Tibial artery (tissue), 4 donors: ENCODE measurements around the gene HMGCL.
"Not testable (repeated sequence)": the region's sequence is repeated elsewhere in the genome, so short reads cannot be mapped to it uniquely, and the experiment has no call there.

Experiments
- DNase-seq, 2 donors: peaks; one replicate each; pipeline ENCODE4 v3.0.0-alpha.2; 2019
- H3K27ac ChIP-seq, 2 donors: fragments of 200-600 bp; sonication (generic) in 1 of 2; 1 replicate in 1 of 2; 2 replicates in 1 of 2; pipeline ENCODE4 v1.5.1; 2018 to 2019; ENCODE audit warnings: mild to moderate bottlenecking in 1 of 2
- H3K27me3 ChIP-seq, 2 donors: fragments of 200-600 bp; sonication (generic) in 1 of 2; one replicate each; pipeline versions ENCODE4 v1.5.1 to v1.6.0; 2016 to 2019
- H3K36me3 ChIP-seq, 3 donors: fragments of 200-600 bp; sonication (generic) in 2 of 3; one replicate each; pipeline ENCODE4 v1.5.1; 2016 to 2019; ENCODE audit warnings: mild to moderate bottlenecking in 2 of 3
- H3K4me1 ChIP-seq, 4 donors: fragments of 200-600 bp; sonication (generic) in 2 of 4; 1 replicate in 3 of 4; 2 replicates in 1 of 4; pipeline ENCODE4 v1.5.1; 2016 to 2019
- H3K4me3 ChIP-seq, 2 donors: fragments of 200-600 bp; sonication (generic) in 1 of 2; 1 replicate in 1 of 2; 2 replicates in 1 of 2; pipeline ENCODE4 v1.5.1; 2018 to 2019; ENCODE audit warnings: mild to moderate bottlenecking in 2 of 2
- H3K9me3 ChIP-seq, 3 donors: fragments of 200-600 bp; sonication (generic) in 1 of 3; one replicate each; pipeline ENCODE4 v1.5.1; 2016 to 2019
- intact Hi-C: fragments of 100-400 bp; cut with DNase I; formaldehyde crosslinking; loops from one replicate; pipeline ENCODE4 v1.15.0; 2023; ENCODE audit warnings: low total_unique reads
- TF ChIP-seq, protein P1 (sequence below), 2 experiments: fragments of 200-600 bp in 1 of 2; fragments of 450-650 bp in 1 of 2; IDR thresholded peaks; one replicate each; pipeline ENCODE4 v1.5.1; 2017 to 2019; ENCODE audit warnings: antibody characterized with exemption in 2 of 2, mild to moderate bottlenecking in 1 of 2, moderate library complexity in 1 of 2

Gene HMGCL

DNA sequence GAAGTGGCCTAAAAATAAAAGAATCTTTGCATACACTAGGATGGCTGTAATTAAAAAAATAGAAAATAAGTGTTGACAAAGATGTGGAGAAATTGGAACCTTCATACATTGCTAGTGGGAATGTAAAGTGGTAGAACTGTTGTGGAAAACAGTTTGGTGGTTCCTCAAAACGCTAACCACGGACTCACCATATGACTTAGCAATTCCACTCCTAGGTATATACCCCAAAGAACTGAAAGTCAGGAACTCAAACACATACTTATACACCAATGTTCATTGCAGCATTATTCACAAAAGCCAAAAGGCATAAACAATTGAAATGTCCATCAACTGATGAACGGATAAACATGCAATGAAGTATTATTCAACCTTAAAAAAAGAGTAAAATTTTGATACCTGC lies 10.8 kb upstream of the HMGCL start:
- H3K4me1 ChIP-seq: peaks cover 0 to 13% (median 8%) of the 10 kb centered on the region in 4 donors
- no peaks in the 10 kb centered on the region for H3K27me3 ChIP-seq
- no peak for DNase-seq
- intact Hi-C loops: no loop called here
- TF ChIP-seq, protein P1, sequence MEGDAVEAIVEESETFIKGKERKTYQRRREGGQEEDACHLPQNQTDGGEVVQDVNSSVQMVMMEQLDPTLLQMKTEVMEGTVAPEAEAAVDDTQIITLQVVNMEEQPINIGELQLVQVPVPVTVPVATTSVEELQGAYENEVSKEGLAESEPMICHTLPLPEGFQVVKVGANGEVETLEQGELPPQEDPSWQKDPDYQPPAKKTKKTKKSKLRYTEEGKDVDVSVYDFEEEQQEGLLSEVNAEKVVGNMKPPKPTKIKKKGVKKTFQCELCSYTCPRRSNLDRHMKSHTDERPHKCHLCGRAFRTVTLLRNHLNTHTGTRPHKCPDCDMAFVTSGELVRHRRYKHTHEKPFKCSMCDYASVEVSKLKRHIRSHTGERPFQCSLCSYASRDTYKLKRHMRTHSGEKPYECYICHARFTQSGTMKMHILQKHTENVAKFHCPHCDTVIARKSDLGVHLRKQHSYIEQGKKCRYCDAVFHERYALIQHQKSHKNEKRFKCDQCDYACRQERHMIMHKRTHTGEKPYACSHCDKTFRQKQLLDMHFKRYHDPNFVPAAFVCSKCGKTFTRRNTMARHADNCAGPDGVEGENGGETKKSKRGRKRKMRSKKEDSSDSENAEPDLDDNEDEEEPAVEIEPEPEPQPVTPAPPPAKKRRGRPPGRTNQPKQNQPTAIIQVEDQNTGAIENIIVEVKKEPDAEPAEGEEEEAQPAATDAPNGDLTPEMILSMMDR (IDR thresholded peaks at IDR 0.05): no peak
- no peak overlapping the region for H3K4me3 ChIP-seq
- H3K9me3 ChIP-seq: no peaks in the 10 kb centered on the region
- no peak overlapping the region for H3K27ac ChIP-seq
- no peaks in the 10 kb centered on the region for H3K36me3 ChIP-seq

DNA sequence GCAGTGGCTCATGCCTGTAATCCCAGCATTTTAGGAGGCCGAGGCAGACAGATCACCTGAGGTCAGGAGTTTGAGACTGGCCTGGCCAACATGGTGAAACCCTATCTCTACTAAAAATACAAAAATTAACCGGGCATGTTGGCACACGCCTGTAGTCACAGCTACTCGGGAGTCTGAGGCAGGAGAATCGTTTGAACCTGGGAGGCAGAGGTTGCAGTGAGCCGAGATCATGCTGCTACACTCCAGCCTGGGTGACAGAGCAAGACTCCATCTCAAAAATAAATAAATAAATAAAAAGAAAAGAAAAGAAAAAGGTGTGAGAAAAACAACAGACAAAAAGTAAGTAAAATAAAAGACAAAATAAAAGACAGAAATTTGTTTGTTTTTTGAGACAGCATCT lies 8.9 kb upstream of the HMGCL start:
- H3K4me3 ChIP-seq, H3K27ac ChIP-seq, DNase-seq, H3K9me3 ChIP-seq, H3K27me3 ChIP-seq, H3K36me3 ChIP-seq, intact Hi-C loops: not testable (repeated sequence)
- H3K4me1 ChIP-seq: peaks cover 0 to 13% (median 8%) of the 10 kb centered on the region in 4 donors

DNA sequence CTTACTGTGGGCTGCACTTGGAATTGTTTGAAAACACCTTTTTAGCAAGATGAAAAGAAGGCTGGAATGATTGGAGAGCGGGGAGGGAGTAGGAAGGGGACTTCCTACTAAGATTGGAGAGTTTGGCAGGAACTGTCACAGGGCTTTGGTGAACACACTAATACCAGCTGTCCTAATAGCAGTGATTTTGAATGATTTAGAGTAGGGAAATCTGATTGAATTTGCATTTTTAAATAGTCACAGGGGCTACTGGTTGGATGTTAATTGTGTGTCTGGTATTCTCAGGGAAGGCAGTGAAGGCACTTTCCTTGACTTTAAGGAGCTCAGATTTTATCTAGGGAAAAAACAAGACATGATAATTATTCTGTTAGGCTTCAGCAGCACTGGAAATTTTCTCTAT lies 2.5 kb upstream of the HMGCL start:
- Histone ChIP-seq H3K4me1 (peaks cover 0 to 11% (median 9%) of the 10 kb centered on the region in 4 donors), H3K27ac (no peak overlapping the region), H3K36me3 (no peaks in the 10 kb centered on the region), H3K4me3 (no peak overlapping the region), H3K9me3 (no peaks in the 10 kb centered on the region), H3K27me3 (no peaks in the 10 kb centered on the region)
- no peak for DNase-seq
- TF ChIP-seq, protein P1 (IDR thresholded peaks at IDR 0.05): no peak
- intact Hi-C loops: no loop called here

- H3K36me3 ChIP-seq, H3K27me3 ChIP-seq, H3K4me3 ChIP-seq, H3K9me3 ChIP-seq, DNase-seq, intact Hi-C loops, H3K27ac ChIP-seq: not testable (repeated sequence)
- peaks cover 0 to 11% (median 9%) of the 10 kb centered on the region in 4 donors for H3K4me1 ChIP-seq
Observed at GRCh38 chr1:23826590-23826989, 1.4 kb upstream of the HMGCL start.

GRCh38 chr1:23825762-23826522 lies 713 bp upstream of the HMGCL start:
- H3K27ac ChIP-seq: peak overlapping the region; percentile 93 to 95
- peaks cover 0 to 11% (median 9%) of the 10 kb centered on the region in 4 donors for H3K4me1 ChIP-seq
- H3K9me3 ChIP-seq: no peaks in the 10 kb centered on the region
- H3K36me3 ChIP-seq: no peaks in the 10 kb centered on the region
- TF ChIP-seq, protein P1 (IDR thresholded peaks at IDR 0.05): no peak
- DNase-seq: no peak
- intact Hi-C loops: no loop called here
- peak overlapping the region; percentile 87 to 90 for H3K4me3 ChIP-seq
- H3K27me3 ChIP-seq: no peaks in the 10 kb centered on the region

DNA sequence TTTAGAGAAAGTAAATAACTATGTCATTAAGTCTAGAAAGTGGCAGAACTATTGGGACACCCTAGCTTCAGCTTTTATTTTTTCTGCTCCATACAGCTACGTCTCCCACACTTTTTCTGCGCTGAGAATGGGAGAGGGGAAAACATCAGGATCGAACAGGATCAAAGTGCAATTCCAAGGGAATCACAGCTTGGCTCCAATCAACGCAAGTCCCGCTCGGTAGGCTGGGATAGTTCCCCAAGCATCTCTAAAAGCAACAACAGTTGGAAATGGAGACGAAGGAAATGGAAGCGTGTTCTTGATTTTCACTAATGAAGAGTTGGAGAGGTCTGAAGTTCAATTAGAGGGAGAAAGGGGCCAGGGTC lies 536 bp downstream of the HMGCL start:
- intact Hi-C loops: no loop called here
- H3K4me3 ChIP-seq: peak overlapping the region; percentile 87 to 90
- TF ChIP-seq, protein P1 (IDR thresholded peaks at IDR 0.05): no peak
- no peaks in the 10 kb centered on the region for H3K9me3 ChIP-seq
- peak overlapping the region; percentile 93 to 95 for H3K27ac ChIP-seq
- H3K36me3 ChIP-seq: peaks cover 0 to 10% (median under 1%) of the 10 kb centered on the region in 3 donors
- DNase-seq: no peak
- peaks cover 0 to 11% (median 9%) of the 10 kb centered on the region in 4 donors for H3K4me1 ChIP-seq
- no peaks in the 10 kb centered on the region for H3K27me3 ChIP-seq
